Fibroblast of skin of abdomen (primary cell): ENCODE measurements around the gene L3MBTL3.
"Not testable (repeated sequence)": the region's sequence is repeated elsewhere in the genome, so short reads cannot be mapped to it uniquely, and the experiment has no call there.

Source experiments
- DNase-seq: peaks from one replicate; pipeline ENCODE4 v3.0.0-alpha.2; 2013

Gene L3MBTL3

DNA sequence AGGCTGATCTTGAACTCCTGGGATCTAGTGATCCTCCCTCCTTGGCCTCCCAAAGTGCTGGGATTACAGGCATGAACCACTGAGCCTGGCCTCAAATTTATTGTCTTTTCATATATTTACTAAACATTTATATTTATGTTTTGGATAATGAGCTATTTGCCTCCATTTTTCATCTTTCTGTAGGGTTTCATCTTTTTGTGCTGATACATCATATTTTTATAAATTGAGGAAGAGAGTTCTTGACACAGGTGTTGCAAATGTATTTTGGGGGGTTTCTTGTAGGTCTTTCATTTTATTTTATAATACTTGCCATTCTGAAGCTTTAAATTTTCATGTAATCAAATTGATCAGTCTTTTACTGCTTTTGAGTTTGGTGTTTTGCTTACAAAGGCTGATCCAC, 72.4 kb downstream of the L3MBTL3 start:
- no peak for DNase-seq

DNA sequence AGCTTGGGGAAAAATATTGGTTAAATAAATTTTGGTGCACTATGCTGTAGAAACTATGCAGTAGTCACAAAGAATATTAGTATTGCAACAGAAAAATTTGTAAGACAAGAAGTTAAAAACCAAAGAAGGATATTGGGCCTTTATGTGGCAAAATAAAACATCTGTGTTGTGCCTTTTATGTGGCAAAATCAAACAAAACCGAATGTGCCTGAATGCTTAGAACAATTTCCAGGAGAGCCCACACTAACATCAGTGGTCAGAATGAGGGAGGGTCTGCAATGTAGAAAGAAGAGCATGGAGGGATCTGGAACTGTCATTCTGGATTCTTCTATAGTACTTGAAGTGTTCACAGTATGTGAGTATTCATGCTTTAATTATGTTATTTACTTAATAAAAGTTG, 75.2 kb downstream of the L3MBTL3 start:
- no peak for DNase-seq

DNA sequence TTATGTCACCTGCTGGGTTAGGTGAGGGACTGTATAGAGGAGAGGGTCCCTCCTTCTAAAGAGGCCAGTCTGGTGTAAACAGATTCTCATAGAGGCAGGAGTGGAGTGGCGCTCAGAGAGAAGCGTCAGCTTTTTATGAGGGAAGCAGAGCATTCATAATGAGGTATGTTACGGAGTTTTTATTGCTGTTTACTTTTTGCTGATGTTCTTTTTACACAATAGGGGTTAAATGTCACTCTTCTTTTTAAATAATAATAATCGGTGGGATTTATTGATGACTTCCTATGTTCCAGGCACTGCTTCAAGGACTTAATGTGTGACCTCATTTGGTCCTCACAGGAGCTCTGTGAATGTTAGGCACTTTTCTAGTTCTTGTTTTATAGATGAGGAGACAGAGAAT, 79.9 kb downstream of the L3MBTL3 start:
- DNase-seq: no peak

DNA sequence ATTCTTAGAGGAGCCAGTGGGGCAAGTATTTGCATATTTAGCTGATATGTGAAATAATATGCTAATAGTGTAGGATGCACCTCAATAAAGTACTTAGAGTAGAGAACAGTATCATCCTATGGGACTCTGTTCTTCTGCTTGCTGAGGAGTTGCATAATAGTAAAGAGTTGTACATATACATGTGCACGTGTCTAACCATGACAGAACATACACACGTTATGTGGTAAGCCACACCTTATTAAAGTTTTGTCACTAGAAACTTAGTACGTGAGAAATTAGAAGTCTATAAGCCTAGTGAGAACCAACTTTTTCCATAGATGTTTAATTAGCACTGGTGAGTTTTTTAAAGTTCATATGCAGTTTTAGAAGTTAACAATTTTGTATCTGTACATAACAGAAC, 80.7 kb downstream of the L3MBTL3 start:
- no peak for DNase-seq

DNA sequence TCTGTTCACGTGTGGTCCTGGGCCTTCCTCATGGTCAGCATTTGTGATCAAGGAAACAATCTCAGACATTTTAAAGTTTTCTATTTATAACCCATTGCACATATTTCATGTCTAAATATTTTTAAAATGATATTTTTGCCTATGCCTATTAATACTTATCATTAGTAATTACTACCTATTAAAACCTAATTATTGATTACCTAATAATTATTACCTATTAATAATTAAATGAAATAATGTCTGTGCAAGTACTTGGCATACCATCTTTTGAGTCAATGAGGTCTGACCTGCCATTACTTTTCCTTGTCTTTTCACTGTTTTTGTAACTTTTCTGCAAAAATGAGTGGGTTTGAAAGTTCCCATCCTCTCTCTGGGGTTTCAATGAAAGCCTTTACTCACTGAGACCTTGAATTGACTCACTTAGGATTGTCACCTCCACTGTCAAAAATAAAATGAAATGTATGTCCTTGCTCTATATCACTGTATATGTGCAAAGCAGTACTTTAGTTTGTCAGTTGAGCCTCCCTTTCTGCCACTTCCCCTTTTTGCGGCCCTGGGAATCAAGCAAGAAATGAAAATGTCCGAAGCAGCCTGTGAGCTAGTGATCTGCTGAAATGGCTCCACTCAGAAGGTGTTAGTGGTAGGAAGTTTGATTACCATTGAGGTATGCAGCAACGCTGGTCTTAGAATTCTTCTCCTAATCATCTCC, 87.8 kb downstream of the L3MBTL3 start:
- DNase-seq: no peak

DNA sequence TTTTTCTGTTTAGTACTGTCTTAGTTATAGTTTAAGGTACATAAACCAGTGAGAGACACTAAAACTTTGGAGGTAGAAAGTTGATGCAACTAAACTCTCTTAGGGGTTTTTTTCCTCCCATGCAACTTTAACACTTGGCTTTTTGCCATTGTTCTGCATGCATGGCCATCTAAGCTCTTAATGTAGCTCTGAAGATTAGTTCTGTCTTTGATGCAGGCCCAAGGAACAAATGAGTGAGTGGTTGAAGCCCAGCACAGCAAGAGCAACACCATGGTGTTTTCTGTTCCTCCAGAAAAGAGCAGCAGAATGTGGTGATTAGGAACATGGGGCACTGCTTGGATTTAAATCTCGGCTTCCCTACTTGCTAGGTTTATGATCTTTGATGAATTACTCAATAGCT, 89.3 kb downstream of the L3MBTL3 start:
- no peak for DNase-seq

DNA sequence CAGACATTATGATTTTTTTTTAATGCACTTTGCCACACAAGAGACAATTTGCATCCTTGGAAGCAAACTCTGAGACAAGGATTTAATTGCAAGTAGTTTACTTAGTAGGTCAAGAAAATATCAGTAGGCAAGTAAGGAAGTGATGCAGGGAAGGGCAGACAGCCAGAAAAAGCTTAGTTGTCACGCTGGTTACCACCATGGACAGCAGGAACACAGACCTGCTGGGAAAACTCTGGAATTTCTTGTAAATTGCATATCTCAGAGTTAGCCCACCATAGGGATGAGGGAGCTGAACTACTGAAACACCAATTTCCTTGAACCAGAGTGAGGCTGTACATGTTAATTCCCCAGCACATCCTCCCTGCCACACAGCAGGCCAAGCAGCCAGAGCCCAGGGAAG, 92.7 kb downstream of the L3MBTL3 start:
- no peak for DNase-seq

DNA sequence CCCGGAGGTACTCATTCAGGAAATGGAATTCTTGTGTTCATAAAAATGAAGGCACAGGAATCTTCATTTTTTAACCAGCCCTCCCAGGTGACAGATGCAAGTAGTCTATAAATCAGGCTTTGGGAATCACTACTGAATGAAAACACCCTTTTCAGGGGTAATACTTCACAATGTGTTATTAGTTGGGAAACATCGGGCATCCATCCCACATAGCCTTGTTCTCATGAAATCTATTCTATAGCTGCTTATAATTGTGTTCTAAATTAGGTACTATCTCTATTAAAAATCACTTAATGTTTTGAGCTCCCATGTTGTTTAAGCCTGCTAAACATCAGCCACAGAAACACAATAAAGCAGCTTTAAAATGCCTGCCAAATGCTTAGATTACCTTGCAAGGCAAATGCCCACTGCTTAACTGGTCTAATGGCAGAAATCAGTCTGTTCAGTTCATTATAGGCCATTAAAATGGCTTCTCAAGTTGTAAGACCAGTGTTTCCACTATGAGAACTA, 94.9 kb downstream of the L3MBTL3 start:
- no peak for DNase-seq

DNA sequence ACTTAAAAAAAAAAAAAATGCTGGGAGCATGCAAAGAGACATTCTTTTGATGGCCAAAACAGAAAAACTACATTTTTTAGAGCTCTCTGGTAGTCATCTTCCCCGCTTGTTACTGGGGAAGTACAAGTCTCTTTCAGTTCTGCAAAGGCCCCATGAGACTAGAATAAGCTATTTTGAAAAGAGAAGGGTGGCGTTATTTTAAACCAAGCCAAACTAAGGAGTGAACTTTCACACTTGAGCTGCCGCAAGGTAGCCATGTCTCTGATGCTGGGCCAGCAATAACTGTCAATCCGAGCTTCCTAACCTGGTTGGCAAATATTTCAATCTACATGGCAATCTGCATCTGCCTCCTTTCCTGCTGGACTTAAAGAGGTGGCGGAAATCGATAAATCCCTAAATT, 96.7 kb downstream of the L3MBTL3 start:
- no peak for DNase-seq

DNA sequence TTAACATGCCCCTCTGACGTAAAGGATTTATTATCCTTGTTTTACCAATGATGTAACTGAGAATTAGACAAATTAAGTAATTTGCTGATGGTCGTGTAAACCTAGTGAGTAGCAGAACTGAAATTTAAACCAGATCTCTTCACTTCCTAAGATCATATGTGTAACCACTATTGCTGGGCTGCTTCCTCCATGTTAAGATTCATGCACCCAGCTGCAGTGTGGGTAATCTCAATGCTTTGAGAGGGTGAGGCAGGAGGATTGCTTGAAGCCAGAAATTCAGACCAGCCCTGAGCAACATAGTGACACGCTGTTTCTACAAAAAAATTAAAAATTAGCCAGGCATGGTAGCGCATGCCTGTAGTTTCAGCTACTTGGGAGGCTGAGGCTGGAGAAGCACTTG, 97.9 kb downstream of the L3MBTL3 start:
- no peak for DNase-seq

DNA sequence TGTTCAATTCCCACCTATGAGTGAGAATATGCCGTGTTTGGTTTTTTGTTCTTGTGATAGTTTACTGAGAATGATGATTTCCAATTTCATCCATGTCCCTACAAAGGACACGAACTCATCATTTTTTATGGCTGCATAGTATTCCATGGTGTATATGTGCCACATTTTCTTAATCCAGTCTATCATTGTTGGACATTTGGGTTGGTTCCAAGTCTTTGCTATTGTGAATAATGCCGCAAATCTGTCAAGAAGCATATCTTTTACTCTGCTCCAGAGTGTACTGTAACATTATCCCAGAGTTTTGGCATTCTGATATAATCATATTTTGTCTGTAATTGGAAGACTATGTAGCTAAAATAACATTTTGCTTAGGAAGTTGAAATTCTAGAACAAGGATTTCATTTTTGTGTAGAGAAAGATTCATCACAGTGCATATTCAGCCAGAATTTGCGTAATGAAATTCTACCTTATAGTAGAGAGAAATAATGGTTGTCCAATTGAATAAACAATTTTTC, 98.9 kb downstream of the L3MBTL3 start:
- DNase-seq: not testable (repeated sequence)

DNA sequence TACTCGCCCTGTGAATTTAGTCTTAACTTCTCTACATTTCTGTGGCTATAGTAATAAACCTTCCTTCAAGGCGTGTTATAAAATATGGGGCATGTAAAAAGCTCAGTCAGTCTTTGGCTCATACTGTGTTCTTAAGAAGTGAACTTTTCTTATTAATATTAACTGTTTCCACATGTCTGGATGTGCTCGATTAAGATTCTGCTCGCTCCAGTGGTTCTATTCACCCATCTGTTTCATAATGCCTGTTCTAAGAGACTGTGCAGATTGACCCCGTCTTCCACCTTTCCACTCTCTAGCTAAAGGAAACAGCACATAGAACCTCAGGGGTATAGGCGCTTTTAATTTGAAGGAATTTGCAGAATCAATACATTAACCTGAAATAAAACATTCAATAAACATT, 99.9 kb downstream of the L3MBTL3 start:
- DNase-seq: peak; percentile 17

DNA sequence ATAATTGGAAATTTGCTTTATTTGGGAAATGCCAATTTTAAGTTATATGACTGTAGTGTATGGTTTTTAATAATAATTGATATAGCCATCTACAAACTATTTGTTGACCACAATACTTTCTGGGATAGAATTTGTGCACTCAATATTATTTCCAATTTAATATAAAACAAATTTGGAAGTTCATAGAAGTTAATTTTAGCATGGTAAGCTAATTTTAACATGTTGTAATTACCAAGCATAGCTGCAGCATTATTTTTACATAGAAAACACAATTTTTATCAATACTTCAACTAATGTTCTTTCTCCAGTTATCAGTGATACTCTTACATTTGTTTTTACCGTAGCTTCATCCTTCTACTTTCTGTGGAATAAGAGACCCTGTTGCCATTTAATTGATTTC, 100.8 kb downstream of the L3MBTL3 start:
- no peak for DNase-seq

DNA sequence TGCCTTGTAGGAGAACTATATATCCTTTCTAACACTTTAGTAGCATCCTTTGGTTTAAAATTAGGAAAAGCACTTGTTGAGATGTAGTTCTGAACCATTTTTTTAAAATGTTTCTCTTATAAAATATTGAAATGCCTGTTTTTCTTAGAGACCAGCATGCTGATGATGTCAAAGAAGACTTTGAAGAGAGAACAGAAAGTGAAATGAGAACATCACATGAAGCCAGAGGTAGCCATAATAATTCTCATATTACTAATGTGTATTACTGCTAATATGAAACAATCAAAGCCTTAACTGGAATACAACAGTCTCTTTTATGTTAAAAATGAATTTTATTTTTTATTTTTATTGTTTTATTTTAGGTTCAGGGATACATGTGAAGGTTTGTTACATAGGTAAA, 102.3 kb downstream of the L3MBTL3 start:
- no peak for DNase-seq

DNA sequence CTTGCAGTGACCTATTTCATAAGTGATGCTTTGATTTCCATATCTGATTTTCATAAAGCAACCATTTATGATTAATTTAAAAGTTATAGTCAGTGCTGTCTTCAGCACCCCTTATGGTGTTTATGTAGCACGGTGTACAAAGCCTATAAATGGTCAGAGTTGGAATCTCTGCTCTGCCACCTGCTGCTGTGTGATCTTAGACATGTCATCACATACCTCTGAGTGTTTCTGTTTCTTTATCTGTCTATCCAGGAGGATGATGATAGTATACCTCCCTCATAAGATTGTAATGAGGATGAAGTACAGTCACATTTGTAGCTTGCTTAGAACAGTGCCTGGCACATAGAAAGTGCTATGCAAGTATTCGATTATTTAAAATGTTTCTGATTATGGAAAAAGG, 103.9 kb downstream of the L3MBTL3 start:
- DNase-seq: no peak

DNA sequence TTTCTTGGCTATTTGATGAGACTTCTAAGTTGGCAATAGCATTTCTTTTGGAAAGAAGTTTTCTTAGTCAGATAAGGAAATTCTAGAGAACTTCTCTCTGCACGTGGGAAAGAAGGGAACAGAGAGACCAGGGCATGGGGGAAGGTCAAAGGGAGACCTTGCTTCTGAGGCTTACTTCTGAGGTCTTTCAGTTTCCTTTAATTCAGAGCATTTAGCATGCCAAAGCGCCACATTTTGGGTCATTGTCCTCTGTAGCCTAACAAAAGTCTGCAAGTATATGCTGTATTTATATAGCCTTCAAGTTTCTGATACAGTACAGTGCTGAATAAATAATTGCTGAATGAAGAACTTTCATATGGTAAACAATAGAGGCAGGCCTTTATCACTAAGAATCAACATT, 108.8 kb downstream of the L3MBTL3 start:
- DNase-seq: no peak

DNA sequence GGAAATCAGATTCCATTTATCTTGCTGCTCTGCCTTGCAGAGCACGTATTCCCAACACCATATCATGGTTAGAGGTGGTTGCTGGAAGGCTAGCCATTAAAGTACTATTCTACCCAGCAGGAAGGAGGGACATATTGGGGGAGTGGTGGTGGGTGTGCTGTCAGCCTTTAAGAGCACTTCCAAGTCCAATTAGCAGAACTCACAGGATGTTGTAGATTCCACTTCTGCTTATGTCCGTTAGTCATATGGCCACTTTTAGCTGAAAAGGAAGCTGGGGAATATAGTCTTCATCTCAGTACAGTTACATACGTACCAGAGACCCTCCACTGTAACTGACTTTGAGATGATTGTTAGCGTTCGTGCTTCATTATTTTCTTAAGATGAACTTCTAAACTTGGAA, 109.9 kb downstream of the L3MBTL3 start:
- DNase-seq: no peak

DNA sequence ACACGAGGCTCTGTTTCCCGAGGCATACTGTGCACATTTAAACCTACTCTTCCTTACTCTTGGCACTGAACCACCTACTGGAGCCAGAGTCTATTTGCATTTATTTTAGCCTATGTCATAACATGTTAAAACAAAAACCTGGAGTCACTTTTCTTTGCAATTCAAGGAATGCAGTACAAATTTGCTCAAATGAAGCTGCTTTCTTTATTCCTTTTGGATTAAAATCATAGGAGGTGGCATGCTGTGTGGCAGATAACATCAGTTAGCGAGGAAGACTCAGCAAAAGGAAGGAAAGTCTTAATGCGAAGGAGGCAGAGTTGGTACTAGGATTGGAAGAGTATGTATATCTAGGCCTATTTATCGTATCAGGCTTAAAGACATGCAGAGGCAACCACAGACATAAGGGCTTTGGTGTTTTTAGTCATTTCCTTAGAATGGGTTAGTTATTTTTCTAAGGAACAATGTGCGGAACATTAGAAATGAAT, 111.4 kb downstream of the L3MBTL3 start:
- peak; percentile 44 for DNase-seq

DNA sequence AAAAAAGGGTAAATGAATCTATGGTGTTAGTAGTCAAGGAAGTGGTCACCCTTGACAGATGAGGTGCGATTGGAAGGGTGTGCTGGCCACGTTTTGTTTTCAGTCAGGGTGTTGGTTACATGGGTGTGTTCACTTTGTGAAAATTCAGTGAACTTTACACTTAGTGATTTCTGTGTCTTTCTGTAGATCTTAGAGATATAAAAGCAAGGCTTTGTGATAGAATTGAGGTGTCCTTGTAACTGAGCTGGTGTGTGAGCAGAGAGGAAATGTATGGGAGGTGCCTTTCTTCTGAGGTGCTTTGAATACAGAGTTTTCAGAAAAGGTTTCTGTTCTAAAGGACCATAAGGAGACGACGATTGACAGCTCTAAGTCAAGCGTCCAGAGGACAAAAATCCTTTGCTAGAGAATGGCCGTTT, 113.9 kb downstream of the L3MBTL3 start:
- no peak for DNase-seq

DNA sequence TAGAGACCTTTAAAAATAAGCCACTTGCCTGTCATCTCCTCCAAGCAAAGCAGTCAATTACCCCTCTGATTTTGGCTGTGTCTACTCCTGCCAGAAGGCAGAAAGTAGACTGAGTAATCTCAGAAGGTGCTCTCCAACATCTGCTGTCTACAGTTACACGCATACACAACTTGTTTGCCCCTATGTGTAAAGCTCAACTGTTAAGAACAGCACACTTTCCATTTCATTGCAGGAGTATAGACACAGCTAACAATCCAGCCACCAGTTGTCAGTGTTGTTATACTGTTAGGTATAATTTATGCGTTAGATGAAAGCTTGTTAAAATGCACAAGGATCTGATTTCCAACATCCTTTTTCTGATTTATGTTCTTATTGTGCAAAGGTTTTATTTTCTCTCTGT, 116.2 kb downstream of the L3MBTL3 start:
- no peak for DNase-seq

DNA sequence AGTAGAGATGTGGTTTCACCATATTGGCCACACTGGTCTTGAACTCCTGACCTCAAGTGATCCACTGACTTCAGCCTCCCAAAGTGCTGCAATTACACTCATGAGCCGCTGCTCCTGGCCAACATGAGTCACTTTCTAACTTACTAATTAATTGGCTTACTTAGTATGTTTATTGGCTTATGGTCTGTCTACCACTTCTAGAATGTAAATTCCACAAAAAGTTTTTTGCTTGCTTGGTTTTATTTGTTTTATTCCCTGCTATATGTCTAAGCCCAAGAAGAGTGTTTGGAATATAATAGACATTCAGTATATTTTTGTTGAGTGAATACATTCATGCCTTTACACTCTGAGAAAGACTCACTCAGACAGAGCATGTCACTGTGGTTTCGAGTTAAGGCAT, 118.4 kb downstream of the L3MBTL3 start:
- DNase-seq: no peak

DNA sequence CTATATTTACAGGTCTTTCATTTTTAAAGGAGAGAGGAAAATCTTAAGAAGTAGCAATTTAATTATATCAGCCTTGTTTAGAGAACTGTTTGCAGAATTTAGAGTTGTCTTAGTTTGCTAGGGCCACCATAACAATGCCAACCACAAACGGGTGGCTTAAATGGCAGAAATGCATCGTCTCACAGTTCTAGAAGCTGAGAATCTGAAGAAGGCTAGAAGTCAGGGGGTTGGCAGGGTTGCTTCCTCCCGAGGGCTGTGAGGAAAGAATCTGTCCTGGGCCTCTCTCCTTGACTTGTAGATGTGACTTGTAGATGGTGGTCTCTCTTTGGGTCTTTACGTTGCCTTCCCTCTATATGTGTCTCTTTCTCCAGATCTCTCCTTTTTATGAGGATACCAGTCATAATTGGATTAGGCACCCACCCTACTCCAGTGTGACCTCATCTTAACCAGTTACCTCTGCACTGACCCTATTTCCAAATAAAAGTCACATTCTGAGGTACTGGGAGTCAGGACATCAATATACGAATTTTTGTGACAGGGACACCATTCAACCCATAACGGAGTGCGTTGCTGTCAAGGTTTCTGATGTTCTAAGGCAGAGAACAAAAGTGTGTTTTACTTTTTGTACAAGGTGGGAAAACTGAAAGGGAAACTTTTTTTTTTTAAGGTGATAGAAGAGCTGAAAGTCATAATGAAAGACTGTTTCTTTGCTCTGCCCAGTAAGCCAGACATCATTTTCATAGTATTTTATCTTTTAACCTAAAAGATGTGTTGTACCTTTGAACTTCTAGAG, 119.9 kb downstream of the L3MBTL3 start:
- no peak for DNase-seq

DNA sequence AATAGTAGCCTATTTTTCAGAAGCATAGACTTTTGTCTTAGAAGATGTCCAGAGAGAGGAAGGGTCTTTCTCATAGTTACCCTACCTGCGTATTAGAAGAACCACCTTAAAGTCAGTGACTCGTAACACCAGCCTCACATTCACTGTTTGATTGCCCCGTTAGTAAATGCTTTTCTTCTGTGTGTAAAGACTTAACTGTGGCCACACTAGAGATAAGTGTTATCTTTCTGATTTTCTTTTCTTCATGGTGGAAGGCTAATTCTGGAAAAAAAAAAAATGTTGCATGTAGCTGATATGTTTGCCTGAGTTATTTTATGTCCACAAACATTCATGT, 120.5 kb downstream of the L3MBTL3 start:
- no peak for DNase-seq

DNA sequence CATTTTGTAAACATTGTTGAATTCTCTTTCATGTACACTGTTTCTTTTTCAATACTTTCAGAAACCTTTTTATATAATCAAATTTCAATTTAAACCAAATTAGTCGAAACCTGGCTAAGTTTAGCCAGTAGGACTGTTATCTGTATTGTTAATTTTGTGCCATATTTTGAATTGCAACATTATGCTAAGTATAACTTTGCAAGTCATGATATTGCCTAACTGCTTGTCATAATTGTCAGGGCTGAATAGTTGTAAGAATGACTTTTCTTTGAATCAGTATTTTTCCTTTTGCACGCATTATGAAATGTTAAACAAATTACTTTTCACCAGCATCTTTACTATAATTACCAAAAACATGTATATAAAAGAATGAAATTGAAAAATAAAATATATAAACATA, 121.7 kb downstream of the L3MBTL3 start:
- DNase-seq: no peak
